GM10266 (cell line): ENCODE results near the gene VWC2L.

Experiments used
- DNase-seq: peaks from one replicate; pipeline ENCODE4 v3.0.0; 2012; ENCODE audit errors: extremely low spot score
- TF ChIP-seq, protein P1 (sequence below): IDR thresholded peaks from 2 replicates; pipeline ENCODE4 v1.5.1; 2012; ENCODE audit warnings: mild to moderate bottlenecking, low read depth; ENCODE audit not compliant: control insufficient read depth, insufficient read depth; ENCODE audit errors: missing control alignments

Gene VWC2L

DNA sequence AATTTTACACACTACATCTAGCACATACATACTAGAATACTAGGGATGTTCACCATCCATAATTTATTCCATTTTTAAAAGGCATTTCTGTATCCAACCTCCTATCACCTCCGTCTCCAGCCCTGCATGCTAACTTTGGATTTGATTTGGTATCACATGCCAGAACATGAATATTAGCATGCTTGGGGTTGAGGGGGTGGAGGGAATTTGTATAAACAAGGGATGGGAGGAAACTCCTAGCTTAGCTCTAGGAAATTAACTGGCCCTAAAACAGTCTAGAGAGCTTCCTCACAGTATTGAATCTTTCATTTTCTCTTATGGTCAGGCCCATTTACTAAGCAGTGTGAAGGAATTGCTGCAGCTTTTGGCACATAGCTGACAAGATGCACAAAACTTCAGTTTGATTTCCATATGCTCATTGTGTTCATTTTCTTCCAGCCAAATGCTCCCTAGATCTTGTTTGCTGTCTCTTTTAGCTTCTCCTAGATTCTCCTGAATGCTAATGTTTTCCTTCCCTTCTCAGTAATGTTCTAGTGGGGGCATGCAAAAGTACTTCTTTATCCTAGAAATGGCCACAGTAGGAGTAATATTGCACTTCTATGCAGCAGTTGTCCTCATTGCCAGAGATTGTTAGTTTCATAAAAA is 135.2 kb downstream of the VWC2L start:
- TF ChIP-seq, protein P1, sequence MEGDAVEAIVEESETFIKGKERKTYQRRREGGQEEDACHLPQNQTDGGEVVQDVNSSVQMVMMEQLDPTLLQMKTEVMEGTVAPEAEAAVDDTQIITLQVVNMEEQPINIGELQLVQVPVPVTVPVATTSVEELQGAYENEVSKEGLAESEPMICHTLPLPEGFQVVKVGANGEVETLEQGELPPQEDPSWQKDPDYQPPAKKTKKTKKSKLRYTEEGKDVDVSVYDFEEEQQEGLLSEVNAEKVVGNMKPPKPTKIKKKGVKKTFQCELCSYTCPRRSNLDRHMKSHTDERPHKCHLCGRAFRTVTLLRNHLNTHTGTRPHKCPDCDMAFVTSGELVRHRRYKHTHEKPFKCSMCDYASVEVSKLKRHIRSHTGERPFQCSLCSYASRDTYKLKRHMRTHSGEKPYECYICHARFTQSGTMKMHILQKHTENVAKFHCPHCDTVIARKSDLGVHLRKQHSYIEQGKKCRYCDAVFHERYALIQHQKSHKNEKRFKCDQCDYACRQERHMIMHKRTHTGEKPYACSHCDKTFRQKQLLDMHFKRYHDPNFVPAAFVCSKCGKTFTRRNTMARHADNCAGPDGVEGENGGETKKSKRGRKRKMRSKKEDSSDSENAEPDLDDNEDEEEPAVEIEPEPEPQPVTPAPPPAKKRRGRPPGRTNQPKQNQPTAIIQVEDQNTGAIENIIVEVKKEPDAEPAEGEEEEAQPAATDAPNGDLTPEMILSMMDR, result no peak
- no peak for DNase-seq

- TF ChIP-seq, protein P1, result no peak
- no peak for DNase-seq
These were observed 137.1 kb downstream of the VWC2L start for GRCh38 chr2:214547931-214548330.

- DNase-seq, result no peak
These were observed 139.1 kb downstream of the VWC2L start for GRCh38 chr2:214549946-214550345.

DNA sequence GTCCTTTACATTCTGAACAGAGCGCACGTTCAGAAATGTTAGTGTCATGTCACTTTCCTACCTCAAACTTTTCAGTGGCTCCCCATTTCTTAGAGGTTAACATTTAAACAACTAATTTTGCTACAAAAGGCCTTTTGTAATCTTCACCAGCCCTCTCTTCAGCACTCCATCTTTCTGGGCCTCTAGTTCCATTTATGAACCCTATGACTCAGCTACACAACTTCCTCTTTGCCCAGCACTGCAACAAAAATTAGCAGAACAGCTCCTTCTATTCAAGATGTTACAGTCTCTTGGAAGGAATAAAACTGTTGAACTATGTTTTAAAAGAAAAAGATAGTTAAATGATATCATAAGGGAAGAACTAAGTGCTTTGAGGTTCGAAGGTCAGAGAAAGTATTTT is 139.9 kb downstream of the VWC2L start:
- TF ChIP-seq, protein P1, result no peak
- no peak for DNase-seq

More at GRCh38 chr2:214549946-214550345, 139.1 kb downstream of the VWC2L start:
- TF ChIP-seq, protein P1, result no peak

GRCh38 chr2:214557884-214558283 is 147.0 kb downstream of the VWC2L start:
- TF ChIP-seq, protein P1, result no peak
- DNase-seq, result no peak

GRCh38 chr2:214558341-214558740 is 147.5 kb downstream of the VWC2L start:
- no peak for DNase-seq
- TF ChIP-seq, protein P1, result no peak

- no peak for DNase-seq
- TF ChIP-seq, protein P1, result no peak
These were observed 149.3 kb downstream of the VWC2L start for GRCh38 chr2:214560176-214560575.
